Fibroblast of lung (primary cell): ENCODE measurements around the gene ARRB1. TPM values are rescaled to one million over a fixed set of nuclear protein-coding genes. Genes with fewer than 3 reads are reported as not detected.

ENCODE experiments used
- DNase-seq, 2 donors: peaks; one replicate each; pipeline versions ENCODE4 v3.0.0 to v3.0.0-alpha.2; 2010; ENCODE audit warnings: low read depth in 2 of 2
- H2AFZ ChIP-seq: 2 replicates; pipeline ENCODE4 v1.5.1; 2012; ENCODE audit warnings: low read length, control low read depth, inconsistent platforms
- H3K27ac ChIP-seq: 2 replicates; pipeline ENCODE4 v1.5.1; 2011; ENCODE audit warnings: low read length, control low read depth; ENCODE audit not compliant: insufficient read depth
- H3K27me3 ChIP-seq: 2 replicates; pipeline ENCODE4 v1.5.1; 2011; ENCODE audit warnings: mild to moderate bottlenecking, low read length; ENCODE audit not compliant: control insufficient read depth, insufficient read depth
- H3K36me3 ChIP-seq: 2 replicates; pipeline ENCODE4 v1.5.1; 2011; ENCODE audit warnings: low read length; ENCODE audit not compliant: control insufficient read depth, insufficient read depth
- H3K4me1 ChIP-seq: 2 replicates; pipeline ENCODE4 v1.5.1; 2011; ENCODE audit warnings: low read length; ENCODE audit not compliant: control insufficient read depth, insufficient read depth; ENCODE audit errors: extremely low read depth
- H3K4me2 ChIP-seq: 2 replicates; pipeline ENCODE4 v1.5.1; 2011; ENCODE audit warnings: low read length, control low read depth; ENCODE audit not compliant: insufficient read depth; ENCODE audit errors: extremely low read depth
- H3K4me3 ChIP-seq, 4 experiments: fragments of 200-600 bp in 1 of 4; sonication (generic) in 1 of 4; replicated peaks in 1 of 4; 2 replicates each; pipeline ENCODE4 v1.5.1; 2011 to 2016; ENCODE audit warnings: low read length in 4 of 4, low read depth in 3 of 4, mild to moderate bottlenecking in 3 of 4, control low read depth in 2 of 4, inconsistent platforms in 1 of 4, mixed read lengths in 1 of 4; ENCODE audit not compliant: insufficient read depth in 1 of 4; ENCODE audit errors: control extremely low read depth in 1 of 4
- H3K79me2 ChIP-seq: 2 replicates; pipeline ENCODE4 v1.5.1; 2012; ENCODE audit warnings: mild to moderate bottlenecking, low read length, inconsistent platforms; ENCODE audit not compliant: control insufficient read depth, insufficient read depth
- H3K9ac ChIP-seq: 2 replicates; pipeline ENCODE4 v1.5.1; 2011; ENCODE audit warnings: mild to moderate bottlenecking, low read length, control low read depth; ENCODE audit not compliant: insufficient read depth
- H3K9me3 ChIP-seq: 2 replicates; pipeline ENCODE4 v1.5.1; 2012; ENCODE audit warnings: low read depth, low read length; ENCODE audit not compliant: control insufficient read depth, insufficient read depth
- H4K20me1 ChIP-seq: 2 replicates; pipeline ENCODE4 v1.5.1; 2011; ENCODE audit warnings: low read length; ENCODE audit not compliant: control insufficient read depth, insufficient read depth; ENCODE audit errors: extremely low read depth
- CTCF ChIP-seq, 2 donors: IDR thresholded peaks in 1 of 2; conservative IDR thresholded peaks in 1 of 2; 1 replicate in 1 of 2; 2 replicates in 1 of 2; pipeline ENCODE4 v1.5.1; 2011 to 2012; ENCODE audit warnings: low read length in 2 of 2, control low read depth in 1 of 2, inconsistent platforms in 1 of 2, low read depth in 1 of 2, mild to moderate bottlenecking in 1 of 2
- EZH2 ChIP-seq: IDR thresholded peaks from 2 replicates; pipeline ENCODE4 v1.5.1; 2012; ENCODE audit warnings: low read length, control low read depth, mild to moderate bottlenecking; ENCODE audit errors: missing control alignments
- polyA plus RNA-seq, 2 donors: library from polyadenylated mRNA; depleted of rRNA in 1 of 2; stranded (reverse) in 1 of 2; unstranded in 1 of 2; fragments of >200 nt; gene quantifications; 2 replicates each; pipeline ENCODE4 v1.2.1, GENCODE V29; 2011 to 2012; ENCODE audit warnings: missing spikeins in 1 of 2
- total RNA-seq: library from RNA; depleted of rRNA; stranded (reverse); fragments of >200 nt; gene quantifications from 2 replicates; pipeline ENCODE4 v1.2.1, GENCODE V29; 2014

ARRB1 gene
- total and polyA plus RNA-seq, 2 donors (not counting 1 experiment from before 2014, with no cell fraction given) = 4.3 to 18.9 TPM

- H3K36me3 ChIP-seq = no peaks in the 10 kb centered on the region
- H3K27me3 ChIP-seq = peaks cover 8% of the 10 kb centered on the region
- TF ChIP-seq EZH2 = no peak
- TF ChIP-seq CTCF (conservative IDR thresholded peaks at IDR 0.05 in 1 of 2, IDR thresholded peaks at IDR 0.05 in 1 of 2; ENCODE audit: low read depth in 1 of 2, low read length in 2 of 2) = no peak
- H3K4me1 ChIP-seq = no peaks in the 10 kb centered on the region
- no peak for DNase-seq
- H3K4me2 ChIP-seq = no peak overlapping the region
- no peak overlapping the region for H2AFZ ChIP-seq
- H3K4me3 ChIP-seq = no peak overlapping the region
- H3K79me2 ChIP-seq = no peaks in the 10 kb centered on the region
- no peaks in the 10 kb centered on the region for H4K20me1 ChIP-seq
- no peaks in the 10 kb centered on the region for H3K9me3 ChIP-seq
- H3K27ac ChIP-seq = no peak overlapping the region
- no peak overlapping the region for H3K9ac ChIP-seq
These were observed 89.5 kb downstream of the ARRB1 start for GRCh38 chr11:75261902-75262361.

GRCh38 chr11:75260396-75261170, 90.9 kb downstream of the ARRB1 start:
- no peak for DNase-seq
- H3K4me2 ChIP-seq = no peak overlapping the region
- H2AFZ ChIP-seq = no peak overlapping the region
- no peak overlapping the region for H3K4me3 ChIP-seq
- no peaks in the 10 kb centered on the region for H3K79me2 ChIP-seq
- H3K27me3 ChIP-seq = peaks cover 8% of the 10 kb centered on the region
- H4K20me1 ChIP-seq = no peaks in the 10 kb centered on the region
- no peak overlapping the region for H3K27ac ChIP-seq
- H3K4me1 ChIP-seq = no peaks in the 10 kb centered on the region
- TF ChIP-seq CTCF (conservative IDR thresholded peaks at IDR 0.05 in 1 of 2, IDR thresholded peaks at IDR 0.05 in 1 of 2; ENCODE audit: low read depth in 1 of 2, low read length in 2 of 2) = no peak
- TF ChIP-seq EZH2 = no peak
- no peaks in the 10 kb centered on the region for H3K36me3 ChIP-seq
- H3K9ac ChIP-seq = no peak overlapping the region
- no peaks in the 10 kb centered on the region for H3K9me3 ChIP-seq

GRCh38 chr11:75254326-75254725, 97.1 kb downstream of the ARRB1 start:
- no peaks in the 10 kb centered on the region for H3K27me3 ChIP-seq
- no peak overlapping the region for H3K27ac ChIP-seq
- H4K20me1 ChIP-seq = no peaks in the 10 kb centered on the region
- H3K4me2 ChIP-seq = no peak overlapping the region
- no peaks in the 10 kb centered on the region for H3K79me2 ChIP-seq
- TF ChIP-seq CTCF (conservative IDR thresholded peaks at IDR 0.05 in 1 of 2, IDR thresholded peaks at IDR 0.05 in 1 of 2; ENCODE audit: low read depth in 1 of 2, low read length in 2 of 2) (no peak), EZH2 (no peak)
- H3K4me1 ChIP-seq = no peaks in the 10 kb centered on the region
- H3K36me3 ChIP-seq = no peaks in the 10 kb centered on the region
- no peak for DNase-seq
- H3K4me3 ChIP-seq = no peak overlapping the region
- no peaks in the 10 kb centered on the region for H3K9me3 ChIP-seq
- no peak overlapping the region for H3K9ac ChIP-seq
- H2AFZ ChIP-seq = no peak overlapping the region
